ENCODE measurements around the gene NEDD9. TPM values are rescaled to one million over a fixed set of nuclear protein-coding genes. Genes with fewer than 3 reads are reported as not detected.

Gene NEDD9
- total and polyA plus RNA-seq, 2 of the 13 experiments (the other 11 are each of a cell fraction or from before 2014, with no cell fraction given): 27.1 to 389 TPM

- TF ChIP-seq U2AF2 (IDR thresholded peaks at IDR 0.05; ENCODE audit: low read depth, low read length) (no peak), PREB (CRISPR knock-in tag; IDR thresholded peaks at IDR 0.05) (no peak), ZKSCAN8 (CRISPR knock-in tag; IDR thresholded peaks at IDR 0.05; ENCODE audit: borderline replicate concordance) (peak; percentile 21; the same call in 1 of the 2 replicates), MXI1 (IDR thresholded peaks at IDR 0.05; ENCODE audit: borderline replicate concordance, low read depth, low read length) (peak; percentile 37; the same call in 1 of the 3 replicates), EP300 (IDR thresholded peaks at IDR 0.05; ENCODE audit: low read depth in 2 of 2, low read length in 2 of 2) (peak in 1 of 2 experiments; percentile 48; a peak in 2 of 4 replicates), EP300 (CRISPR knock-in tag; IDR thresholded peaks at IDR 0.05; ENCODE audit: borderline replicate concordance) (0 out of 2 replicates have a peak, but pooled peaks have one; percentile 50), KDM6A (CRISPR knock-in tag; IDR thresholded peaks at IDR 0.05; ENCODE audit: low read depth) (no peak), MAZ (IDR thresholded peaks at IDR 0.05; ENCODE audit: borderline replicate concordance, low read depth, low read length) (no peak), MAZ (CRISPR knock-in tag; IDR thresholded peaks at IDR 0.05; ENCODE audit: low read depth) (no peak), NCOA2 (CRISPR knock-in tag; IDR thresholded peaks at IDR 0.05) (peak; percentile 53), FOXK1 (CRISPR knock-in tag; IDR thresholded peaks at IDR 0.05; ENCODE audit: borderline replicate concordance, low read depth) (peak; percentile 81; the same call in 1 of the 2 replicates), TBL1XR1 (IDR thresholded peaks at IDR 0.05; ENCODE audit: borderline replicate concordance, low read length, partially characterized antibody) (peak; percentile 61), ZNF780A (CRISPR knock-in tag; IDR thresholded peaks at IDR 0.05) (no peak), ZNF740 (CRISPR knock-in tag; IDR thresholded peaks at IDR 0.05) (0 out of 2 replicates have a peak, but pooled peaks have one; percentile 51), SIN3A (IDR thresholded peaks at IDR 0.05; ENCODE audit: borderline replicate concordance, low read depth, low read length) (peak; percentile 67; the same call in 1 of the 2 replicates), ZBTB7B (CRISPR knock-in tag; IDR thresholded peaks at IDR 0.05) (peak; percentile 43; the same call in 1 of the 2 replicates), TFE3 (CRISPR knock-in tag; IDR thresholded peaks at IDR 0.05) (no peak), GATAD2A (CRISPR knock-in tag; IDR thresholded peaks at IDR 0.05) (peak; percentile 79), PAXIP1 (CRISPR knock-in tag; conservative IDR thresholded peaks at IDR 0.05) (peak; percentile 37), RFX1 (IDR thresholded peaks at IDR 0.05) (no peak), SIN3B (IDR thresholded peaks at IDR 0.05; ENCODE audit: low read length) (no peak), POLR2G (IDR thresholded peaks at IDR 0.05; ENCODE audit: low read depth, low read length) (peak; percentile 43)
- TF ChIP-seq, protein P1, sequence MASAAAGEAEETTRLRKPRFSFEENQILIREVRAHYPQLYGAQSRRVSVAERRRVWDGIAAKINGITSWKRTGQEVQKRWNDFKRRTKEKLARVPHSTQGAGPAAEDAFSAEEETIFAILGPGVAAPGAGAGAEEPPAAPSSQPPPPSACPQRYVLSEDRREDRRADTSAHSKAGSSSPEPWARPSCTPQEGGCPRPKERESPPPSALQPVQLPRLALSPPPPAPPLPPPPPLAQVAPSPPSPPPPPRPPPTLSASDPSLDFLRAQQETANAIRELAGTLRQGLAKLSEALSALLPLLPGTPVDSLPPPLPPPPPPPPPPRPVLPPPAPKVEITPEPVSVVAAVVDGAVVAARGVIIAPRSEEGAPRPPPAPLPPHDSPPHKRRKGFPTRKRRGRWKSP (CRISPR knock-in tag; IDR thresholded peaks at IDR 0.05): peak; percentile 44; the same call in 1 of the 2 replicates
- TF ChIP-seq, protein P2, sequence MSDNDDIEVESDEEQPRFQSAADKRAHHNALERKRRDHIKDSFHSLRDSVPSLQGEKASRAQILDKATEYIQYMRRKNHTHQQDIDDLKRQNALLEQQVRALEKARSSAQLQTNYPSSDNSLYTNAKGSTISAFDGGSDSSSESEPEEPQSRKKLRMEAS (IDR thresholded peaks at IDR 0.05): peak; percentile 25; the same call in 1 of the 2 replicates
Observed at GRCh38 chr6:11226005-11226404, 6.5 kb downstream of the NEDD9 start (continued).

Measured in HepG2 (cell line).